GOT3 (cell line): ENCODE data around the gene BYSL.
A peak's percentile ranks its signal among the peaks of the same experiment; 100 is the strongest.

Experiments used
- DNase-seq: peaks from one replicate; lab custom pipeline; 2025; ENCODE audit warnings: mixed read lengths; lab: John Stamatoyannopoulos, UW

The BYSL gene

DNA sequence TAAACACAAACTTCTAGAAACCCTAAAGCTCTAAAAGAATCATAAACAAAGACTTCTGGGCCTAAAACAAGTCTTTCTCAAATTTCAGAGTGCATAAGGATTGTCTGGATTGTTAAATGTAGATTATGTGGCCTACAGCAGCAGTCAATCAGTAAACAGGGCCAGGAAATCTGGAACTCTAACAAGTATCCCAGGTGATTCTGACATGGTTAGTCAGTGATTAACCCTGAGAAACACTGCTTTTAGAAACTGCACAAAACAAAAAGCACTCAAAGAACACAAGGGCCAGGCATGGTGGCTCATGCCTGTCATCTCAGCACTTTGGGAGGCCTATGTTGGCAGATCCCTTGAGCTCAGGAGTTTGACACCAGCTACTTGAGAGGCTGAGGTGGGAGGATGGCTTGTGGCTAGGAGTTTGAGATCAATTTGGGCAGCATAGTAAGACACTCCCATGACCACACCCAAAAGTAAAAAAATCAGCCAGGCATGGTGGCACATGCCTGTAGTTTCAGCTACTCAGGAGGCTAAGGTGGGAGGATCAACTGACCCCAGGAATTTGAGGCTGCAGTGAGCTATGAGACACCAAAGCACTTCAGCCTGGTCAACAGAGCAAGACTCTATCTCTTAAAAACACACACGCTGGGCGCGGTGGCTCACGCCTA is 6.3 kb upstream of the BYSL start:
- no peak for DNase-seq

DNA sequence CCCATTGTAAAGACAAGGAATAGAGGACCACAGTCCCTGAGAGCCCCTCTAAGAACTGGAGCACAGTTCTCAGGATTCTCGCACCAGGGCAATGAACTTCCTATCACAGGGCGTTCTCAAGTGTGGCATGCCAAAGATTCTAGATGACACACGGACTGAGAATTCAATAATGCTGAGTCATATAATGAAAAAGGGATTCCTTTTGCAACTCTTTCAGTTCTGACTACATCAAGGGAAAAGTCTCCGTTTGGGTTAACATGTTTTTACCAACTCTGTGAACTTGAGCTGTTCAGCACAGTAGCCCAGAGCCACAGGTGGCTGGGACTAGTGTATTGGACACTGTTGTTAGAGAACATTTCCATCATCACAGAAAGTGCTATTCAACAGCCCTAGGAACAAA is 3.8 kb upstream of the BYSL start:
- DNase-seq, result no peak

DNA sequence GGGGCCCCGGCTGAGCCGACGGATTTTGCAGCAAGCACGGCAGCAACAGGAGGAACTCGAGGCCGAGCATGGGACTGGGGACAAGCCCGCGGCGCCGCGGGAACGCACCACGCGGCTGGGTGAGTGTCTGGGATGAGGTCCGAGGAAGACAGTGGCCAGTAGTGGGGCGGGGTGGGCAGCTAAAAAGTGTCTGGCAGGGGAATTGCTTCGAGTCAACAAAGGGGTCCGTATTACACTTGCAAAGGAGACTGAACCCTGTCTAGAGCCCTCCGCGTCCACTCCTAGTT is 356 bp downstream of the BYSL start:
- DNase-seq, result no peak

DNA sequence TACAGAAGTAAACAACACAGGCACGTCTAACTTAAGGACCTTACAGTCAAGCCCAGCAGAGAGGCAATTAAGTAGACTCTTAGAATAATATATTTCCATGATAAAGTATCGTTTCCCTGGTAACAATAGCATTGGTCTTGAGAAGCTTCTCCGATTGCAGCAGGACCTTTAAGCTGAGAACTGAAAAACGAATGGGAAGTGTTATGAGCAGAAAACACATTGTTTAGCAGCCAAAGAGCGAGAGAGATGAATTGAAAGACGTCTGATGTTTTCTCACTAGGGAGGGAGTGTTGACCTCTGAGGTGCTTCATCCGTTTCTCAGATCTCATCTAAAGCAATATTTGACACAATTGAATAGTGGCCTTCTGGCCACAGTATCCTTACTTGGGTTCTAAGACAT is 855 bp downstream of the BYSL start:
- DNase-seq, result no peak

DNA sequence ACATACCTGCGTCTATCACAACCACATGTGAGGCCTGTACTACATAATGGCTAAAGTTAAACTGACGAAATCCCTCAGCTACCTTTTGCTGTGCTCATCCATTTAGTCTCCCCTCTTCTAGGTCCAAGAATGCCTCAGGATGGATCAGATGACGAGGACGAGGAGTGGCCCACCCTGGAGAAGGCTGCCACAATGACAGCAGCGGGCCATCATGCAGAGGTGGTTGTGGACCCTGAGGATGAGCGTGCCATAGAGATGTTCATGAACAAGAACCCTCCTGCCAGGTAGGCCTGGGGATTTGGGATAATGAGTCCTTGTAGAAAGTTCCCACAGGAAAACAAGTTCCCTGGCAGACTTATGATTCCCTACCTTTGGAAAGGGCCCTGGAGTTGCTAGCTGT is 6.0 kb downstream of the BYSL start:
- no peak for DNase-seq

DNA sequence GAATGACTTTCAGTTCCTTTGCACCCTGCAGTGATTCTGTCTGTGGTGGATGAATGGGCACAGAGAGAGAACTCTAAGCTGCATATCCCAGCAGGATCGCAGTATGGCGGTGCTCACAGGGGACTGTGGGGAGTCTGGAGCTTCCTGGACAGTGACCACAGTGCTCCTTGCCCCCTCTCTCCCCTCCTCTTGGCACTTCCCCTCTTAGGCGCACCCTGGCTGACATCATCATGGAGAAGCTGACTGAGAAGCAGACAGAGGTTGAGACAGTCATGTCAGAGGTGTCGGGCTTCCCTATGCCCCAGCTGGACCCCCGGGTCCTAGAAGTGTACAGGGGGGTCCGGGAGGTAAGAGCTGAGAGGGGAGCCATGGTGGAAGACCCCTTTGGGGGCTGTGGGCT is 8.6 kb downstream of the BYSL start:
- DNase-seq, result no peak

DNA sequence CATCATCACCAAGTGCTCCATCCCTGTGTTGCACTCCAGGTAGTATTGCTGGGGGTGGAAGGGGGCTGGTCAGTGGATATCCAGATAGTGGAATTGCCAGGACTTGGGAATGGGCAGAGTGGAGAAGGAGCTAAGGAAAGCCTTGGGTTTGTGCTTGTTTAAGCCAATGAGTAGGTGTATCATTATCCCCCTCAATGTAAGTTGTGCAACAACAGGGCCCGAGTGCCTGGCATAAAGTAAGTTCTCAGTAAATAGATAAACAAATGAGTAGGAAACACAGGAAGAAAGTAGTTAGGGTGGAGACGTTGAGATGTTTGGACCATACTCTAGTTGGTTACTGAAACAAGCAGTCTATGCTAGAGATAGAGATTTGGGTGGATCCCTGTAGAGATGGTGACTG is 10.5 kb downstream of the BYSL start:
- no peak for DNase-seq

DNA sequence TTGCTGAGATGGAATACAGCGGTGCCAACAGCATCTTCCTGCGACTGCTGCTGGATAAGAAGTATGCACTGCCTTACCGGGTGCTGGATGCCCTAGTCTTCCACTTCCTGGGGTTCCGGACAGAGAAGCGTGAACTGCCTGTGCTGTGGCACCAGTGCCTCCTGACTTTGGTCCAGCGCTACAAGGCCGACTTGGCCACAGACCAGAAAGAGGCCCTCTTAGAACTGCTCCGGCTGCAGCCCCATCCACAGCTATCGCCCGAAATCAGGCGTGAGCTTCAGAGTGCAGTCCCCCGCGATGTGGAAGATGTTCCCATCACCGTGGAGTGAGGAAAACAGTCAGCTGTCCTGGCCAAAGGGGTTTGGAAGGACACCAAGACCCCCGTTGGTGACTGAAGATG is 11.1 kb downstream of the BYSL start:
- no peak for DNase-seq

DNA sequence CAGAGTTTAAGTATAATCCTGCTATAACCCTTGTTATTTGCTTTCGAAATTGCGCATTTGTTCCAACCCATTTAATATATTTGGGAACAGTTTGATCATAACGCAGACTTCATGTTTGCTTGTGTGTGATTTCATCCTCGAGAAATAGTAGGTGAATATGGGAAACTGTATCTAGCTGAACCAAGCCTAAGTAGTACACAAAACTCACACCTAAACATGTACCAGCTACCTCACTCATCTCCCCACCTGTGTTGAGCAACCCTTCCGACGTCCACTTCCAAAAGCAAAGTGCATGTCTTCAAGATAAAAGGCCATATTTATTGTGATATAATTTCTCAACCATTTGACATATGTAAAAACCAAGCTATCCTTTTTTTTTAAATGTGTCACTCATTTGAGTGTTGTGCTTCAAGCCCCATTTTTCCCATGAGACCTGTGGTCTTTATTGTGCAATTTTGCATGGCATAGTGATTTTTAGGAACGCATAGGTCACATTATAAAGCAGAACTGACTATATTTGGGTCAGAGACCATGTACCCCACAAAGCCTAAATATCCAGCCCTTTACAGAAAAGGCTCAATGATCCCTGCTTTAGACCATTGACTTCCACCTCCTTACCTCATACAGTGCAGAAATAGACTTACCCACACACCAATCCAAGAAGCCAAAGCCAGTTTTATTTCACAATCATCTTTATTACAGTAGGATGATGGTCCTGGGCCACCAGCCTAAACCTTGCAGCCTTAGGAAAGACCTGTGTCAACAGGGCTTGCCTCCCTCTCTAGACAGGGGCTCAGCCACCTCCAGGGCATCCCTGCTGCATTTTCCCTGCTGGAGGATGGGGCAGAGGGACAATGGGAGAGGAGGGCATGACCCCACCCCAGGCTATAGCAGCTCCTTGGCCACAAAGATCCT is 13.2 kb downstream of the BYSL start:
- no peak for DNase-seq

DNA sequence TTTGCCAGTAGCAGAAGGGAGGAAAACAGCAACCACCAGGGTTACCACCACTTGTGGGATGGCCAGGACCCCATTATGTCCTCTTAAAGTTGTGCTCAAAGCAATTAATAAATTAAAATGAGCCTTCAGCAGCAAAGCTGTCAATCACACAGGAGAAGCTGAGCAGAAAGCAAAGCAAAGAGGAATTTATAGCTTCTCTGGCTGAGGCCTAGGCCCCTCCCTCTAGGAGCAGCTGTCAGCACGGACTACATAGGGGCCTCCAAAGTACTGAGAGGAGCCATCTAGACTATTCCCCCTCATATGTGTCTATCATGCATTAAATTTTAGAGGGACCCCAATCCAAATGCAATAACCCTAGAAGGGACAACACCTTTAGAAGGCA is 13.9 kb downstream of the BYSL start:
- DNase-seq, result no peak

DNA sequence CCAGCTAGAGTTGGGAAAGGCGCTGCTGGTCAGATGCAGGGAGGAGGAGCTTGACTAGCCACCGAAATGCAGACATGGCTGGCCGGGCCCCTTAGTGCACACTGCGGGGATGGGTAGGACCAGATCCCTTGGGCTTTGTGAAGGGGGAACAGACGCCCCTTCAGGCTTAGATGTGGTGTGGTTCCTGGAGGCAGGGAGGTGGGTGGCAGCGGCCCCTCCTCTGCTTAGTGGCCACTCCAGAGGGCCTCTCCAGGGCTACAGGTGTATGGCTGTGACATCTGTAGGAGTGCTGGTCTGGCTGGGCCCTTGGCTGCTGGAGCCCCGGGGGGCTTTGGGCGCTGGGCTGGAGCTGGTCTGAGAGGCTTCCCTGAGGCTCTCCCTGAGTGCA is 14.4 kb downstream of the BYSL start:
- DNase-seq, result no peak

DNA sequence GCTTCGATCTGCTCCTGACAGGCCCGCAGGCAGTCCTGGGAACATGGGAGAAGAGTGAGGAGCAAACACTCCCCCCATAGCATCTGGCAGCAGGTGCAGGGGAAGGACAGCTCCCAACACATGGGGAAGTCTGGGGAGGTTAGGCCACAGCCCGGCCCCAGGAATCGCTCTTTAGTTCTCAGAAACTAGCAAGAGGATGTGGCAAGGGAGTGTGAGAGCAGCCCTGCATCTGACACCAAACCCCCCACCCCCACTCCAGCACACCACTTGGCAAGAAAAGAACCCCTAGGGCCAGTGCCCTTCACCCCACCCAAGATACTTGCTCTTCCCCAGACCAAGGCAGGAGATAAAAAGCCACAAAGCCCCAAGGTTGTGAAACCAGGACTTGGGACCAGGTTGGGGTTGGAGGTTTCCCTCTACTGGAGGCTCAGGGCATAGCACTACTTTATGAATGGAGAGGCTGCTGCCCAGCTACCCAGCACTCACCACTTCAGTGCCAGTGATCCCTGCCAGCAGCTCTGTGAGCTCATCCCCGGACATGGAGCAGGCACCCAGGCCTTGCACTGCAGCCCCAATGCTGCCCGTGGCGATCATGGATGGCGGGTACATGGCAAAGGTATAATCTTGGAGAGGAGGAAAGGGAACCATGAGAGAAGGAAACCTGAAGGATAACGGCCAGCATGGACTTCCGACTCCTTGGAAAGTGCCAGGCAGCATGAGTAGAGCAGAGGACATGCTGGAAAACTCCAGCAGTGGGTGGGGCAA is 15.0 kb downstream of the BYSL start:
- DNase-seq, result peak; percentile 45

DNA sequence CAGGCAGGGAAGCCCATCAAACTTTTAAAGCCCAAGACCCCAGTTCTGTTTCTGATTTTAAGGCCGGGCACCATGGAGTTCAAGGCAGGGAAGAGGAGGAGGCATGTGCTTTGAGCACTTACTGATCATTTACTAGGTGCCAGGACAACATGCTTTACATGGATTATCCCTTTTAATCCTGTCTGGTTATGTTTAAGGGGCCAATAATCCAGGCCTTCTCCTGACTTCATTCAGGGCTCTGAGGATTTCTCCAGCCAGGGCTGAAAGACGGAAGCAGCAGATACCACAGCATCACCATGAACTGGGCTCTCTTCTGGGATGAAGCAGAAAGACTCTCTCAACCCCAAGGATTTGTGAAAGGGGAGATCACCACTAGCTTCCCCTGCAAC is 16.2 kb downstream of the BYSL start:
- DNase-seq, result no peak

DNA sequence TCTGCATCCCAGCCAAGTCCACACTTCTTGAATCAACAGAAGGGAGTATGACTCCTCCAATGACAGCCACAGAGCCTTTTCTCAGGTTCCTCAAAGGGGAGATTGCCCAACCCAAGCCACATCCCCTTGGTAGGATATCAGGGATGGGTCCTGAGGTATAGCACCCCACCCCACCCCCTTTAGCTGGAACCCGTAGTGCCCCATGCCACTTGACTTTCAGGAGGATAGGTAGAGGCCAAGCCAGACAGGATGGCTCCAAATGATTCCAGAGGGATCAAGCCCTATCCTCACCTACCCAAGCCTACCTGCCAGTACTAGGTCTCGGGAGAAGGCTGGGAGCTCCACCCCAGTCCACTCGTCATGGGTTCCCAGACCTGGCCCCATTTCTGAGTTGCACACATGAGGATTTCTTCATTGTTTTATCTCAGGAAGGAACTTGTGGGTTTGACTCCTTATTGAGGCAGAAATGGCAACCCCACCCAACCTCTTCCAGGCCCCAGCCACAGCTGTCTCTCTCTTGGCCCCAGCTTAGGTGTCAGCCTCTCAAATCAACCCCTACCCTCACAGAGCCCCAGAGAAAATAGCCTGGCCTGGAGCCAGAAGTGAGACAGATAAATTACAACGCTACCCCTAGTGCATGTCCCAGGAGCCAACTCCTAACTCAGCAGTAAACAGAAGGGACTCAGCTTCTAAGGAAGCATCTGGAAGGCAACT is 16.7 kb downstream of the BYSL start:
- no peak for DNase-seq

DNA sequence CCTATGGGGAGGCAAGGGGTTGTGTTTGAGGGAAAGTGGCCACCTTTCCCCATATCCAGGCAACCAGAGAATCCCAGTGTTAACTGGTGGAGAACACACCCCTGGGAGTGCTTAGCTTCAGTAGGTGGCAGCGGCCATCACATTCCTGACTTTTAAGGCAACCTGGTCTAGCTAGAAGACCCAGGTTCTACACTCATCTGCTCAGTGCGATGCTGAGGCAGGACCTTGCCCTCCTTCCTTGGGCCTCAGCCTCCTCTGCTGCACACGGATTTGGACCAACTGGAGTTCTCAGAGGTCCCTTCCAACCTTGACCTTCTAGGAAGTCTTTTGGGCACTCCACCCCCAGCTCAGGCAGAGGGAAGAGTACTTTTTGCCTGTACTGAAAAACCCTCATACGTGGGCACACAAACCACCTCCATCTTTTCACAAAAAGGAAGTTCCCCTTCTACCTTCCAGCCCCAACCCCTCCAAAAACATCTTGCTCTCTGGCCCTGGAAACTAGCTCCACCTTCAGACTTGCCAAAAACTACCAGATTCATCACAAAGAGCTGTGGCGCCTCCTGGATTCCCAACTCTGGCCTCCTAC is 17.4 kb downstream of the BYSL start:
- no peak for DNase-seq

DNA sequence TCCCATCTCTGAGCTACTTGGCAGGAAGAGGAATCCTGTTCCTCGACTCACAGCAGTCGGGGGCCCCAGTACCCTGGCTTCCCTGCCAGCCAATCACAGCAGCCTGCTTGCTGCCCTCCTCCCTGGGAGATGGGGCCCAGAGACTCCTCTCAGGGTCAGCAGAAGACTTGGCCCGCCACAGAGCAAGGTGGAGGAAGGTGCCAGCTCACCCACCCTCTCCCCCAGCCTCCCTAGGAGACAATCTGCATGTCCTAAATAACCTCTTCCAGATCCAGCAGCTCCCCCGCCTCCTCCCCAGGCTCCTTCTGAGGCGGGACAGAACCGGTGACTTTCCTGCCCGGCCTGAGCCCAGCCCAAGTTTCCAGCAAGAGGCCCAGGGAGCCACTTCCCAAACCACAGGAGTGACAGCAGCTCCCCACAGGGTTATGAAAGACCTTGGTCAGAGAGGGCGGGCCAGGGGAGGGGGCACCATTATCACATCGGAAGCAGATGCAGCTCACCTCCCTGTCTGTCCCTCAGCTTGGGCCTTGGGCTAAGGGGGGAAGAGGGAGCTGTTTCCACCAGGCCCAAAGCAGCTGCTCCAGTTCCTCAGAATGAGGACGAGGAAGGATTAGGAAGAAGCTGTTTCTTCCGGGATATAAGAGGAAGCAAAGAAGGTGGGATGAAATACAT is 18.0 kb downstream of the BYSL start:
- DNase-seq, result no peak

DNA sequence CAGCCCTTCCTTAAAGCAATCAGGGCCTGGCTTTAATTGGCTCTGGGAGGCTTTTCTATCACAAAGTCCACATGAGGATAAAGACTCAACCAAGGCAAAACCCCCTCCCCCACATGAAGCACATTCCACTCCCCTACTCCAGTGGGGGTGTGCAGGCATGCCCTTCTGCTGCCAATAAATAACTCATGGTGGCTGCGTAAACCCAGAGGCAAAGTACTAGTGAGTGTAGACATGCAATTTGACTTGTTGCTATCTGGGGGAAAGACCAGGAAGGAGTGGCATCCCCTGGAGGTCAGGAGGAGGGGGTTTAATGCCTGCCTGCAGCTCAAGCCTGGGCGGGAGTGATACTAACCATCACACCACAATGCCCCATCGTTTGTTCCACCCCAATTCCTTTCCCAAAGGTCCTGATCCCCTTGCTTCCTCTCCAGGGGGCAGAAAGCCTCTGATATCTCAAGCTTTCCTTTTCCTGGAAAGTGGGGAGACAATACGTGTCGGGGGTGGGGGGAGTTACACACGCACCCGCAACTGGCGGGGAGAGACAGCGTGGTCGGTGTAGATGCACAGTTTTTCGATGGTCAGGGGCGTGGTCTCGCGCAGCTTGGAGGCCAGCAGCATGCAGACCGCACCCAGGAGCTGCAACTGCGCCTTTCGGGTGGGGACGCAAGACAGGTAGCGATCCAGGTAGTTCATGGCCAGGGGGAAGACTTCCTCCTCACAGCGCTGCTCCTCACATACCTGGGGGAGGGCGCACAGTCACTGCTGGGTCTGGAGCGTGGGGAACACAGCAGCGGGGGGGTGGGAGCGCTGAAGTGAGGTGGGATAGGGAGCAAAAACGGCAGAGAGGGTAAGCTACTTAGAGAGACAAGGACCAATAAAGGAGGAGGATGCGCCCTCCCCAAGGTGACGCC is 18.8 kb downstream of the BYSL start:
- peak; percentile 6 for DNase-seq

DNA sequence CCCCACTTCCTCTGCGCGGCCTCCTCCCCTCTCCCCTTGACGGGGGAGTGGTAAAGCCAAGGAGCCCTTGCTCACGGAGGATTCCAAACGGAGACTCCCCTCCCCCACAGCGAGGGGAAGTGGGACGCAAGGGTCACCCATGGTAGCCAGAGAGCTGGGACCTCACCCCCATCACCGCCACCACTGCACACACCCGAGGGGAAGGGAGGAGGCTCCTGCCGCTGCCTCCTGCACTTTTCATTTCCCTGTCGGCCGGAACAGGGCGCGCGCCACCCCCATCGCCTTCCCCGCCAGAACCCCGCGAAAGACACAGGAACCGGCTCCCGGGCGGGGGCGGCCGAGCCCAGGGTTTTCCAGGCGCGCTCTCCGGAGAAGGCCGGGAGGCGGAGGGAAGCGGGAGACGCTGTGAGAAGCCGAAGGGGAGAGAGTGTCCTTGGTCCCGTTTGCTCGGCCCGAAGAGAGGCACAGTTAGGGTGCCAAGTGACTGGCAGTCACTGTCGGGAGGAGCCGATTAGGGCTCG is 19.5 kb downstream of the BYSL start:
- no peak for DNase-seq

DNA sequence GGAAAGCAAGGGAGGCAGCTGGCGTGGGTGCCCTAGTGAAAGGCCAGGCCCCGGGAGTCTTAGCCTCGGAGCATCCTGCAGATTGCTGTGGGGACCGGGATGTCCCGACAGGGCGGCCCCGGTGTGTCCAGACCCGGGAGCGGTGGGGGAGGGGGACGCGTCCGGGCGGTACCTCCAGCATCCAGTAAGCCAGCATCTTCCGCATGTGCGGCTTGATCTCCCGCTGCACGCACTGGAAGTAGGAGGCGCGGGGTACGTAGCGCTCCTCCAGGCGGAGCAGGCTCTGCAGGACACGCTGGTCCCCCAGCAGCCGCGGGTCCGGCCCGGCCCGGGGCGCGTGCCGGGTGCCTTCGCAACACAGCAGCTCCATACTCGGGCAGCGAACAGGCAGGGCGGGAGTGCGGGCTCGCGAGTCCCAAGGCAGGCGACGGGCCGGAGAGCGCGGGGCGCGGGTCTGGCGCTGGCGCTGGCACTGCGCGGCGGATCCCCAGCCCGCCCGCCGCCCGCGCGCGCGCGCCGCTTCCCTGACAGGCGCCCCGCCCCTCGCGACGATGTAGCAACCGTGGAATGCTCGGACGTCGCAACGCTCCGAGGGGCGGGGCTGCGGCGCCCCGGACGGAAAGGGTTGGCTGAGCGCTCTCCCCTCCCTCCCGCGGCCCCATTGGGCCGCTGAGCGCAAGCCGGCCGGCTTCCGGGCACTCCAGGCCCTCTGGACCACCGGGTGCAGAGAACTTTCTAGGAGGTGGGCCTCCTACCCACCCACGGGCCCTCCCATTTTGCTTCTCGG is 20.2 kb downstream of the BYSL start, which contains the start of gene CCND3:
CCND3 (minus strand) TSS at position 529 of the 787 bp plus-strand sequence; CDS start at position 370, 159 bp downstream.
- peak; percentile 67 for DNase-seq
